ENCODE measurements around the gene ETS2.

Gene ETS2

GRCh38 chr21:38863291-38863690, 57.6 kb downstream of the ETS2 start:
- DNase-seq, result no peak

DNA sequence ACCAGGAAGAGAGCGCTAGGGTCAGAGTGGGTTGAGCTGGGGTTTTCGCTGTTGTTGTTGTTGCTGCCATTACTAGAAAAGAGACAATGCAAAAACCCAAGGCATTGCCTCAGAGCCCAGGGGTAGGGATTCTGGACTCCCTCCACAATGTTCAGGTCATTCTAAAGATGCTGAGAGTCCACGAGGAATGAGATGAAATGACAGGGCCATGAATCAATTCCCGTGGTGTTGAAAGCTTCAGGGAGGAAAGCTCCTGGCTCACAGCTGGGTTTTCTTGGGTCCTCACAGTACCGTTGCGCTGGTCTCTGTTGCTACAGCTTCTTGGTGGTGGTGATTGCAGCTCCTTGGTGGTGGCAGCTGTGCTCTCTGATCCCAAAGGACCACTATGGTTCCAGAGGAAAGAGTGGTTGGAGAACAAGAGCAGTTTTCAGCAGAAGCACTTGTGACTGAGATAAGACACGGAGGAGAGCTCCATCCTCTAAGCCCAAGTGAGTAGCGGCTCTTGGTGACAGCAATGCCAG, 58.2 kb downstream of the ETS2 start:
- no peak for DNase-seq

DNA sequence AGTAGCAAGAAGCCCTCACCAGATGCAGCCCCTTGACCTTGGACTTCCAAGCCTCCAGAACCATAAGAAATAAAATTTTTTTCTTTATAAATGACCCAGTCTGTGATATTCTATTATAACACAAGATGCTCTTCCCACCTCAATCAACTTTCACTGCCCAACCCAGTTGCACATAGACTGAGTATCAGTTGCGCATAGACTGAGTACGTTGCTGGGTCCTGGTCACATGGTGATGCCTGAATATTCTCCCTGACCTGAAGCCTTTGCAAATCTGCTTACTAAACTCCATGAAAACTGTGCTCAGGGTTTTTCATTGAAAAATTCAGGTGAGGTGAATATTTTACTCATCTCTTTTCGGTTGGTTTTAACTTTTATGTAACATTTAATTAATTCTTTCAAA, 59.2 kb downstream of the ETS2 start:
- DNase-seq, result no peak

- no peak for DNase-seq
Observed at GRCh38 chr21:38869196-38869595, 63.5 kb downstream of the ETS2 start.

GRCh38 chr21:38869946-38870345, 64.2 kb downstream of the ETS2 start:
- DNase-seq, result peak; percentile 70
